Limb (tissue), 2 donors: ENCODE data around the gene LRRC32.
"Not testable (repeated sequence)": the region's sequence is repeated elsewhere in the genome, so short reads cannot be mapped to it uniquely, and the experiment has no call there.

Experiments used
- DNase-seq, 2 donors: peaks; one replicate each; pipeline ENCODE4 v3.0.0-alpha.2; 2016; ENCODE audit errors: extremely low spot score in 2 of 2

LRRC32 gene

GRCh38 chr11:76613901-76614300 lies 56.6 kb downstream of the LRRC32 start:
- no peak for DNase-seq

GRCh38 chr11:76612226-76612625 lies 58.3 kb downstream of the LRRC32 start:
- DNase-seq = no peak

DNA sequence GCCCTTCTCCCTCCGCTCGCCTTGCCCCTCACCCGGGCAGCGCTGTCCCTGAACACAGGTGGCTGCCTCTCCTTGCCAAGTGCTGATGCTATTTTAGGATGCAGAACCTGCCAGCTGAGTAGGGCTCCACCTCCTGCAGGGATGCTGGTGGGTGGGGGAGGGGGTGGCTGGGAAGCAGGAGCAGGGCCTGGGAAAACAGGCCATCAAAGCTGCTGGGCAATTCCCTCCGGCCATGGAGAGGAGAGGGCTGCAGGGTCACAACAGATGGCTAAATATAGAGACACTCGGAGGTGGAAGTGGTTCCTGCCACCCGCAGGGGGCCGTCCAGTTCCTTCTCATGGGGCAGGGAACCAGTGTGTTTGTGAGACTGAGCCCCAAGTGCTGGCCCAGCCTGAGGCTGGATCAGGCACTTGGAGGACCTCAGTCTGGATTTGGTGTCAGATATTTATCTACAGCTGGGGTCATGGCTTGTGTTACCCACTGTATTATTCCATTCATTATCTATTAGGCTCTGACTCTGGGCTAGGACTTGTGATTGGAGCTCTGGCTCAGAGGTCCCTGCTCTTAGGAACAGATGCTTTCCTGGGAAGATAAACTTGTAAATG lies 59.6 kb downstream of the LRRC32 start:
- DNase-seq = no peak

GRCh38 chr11:76610371-76610770 lies 60.2 kb downstream of the LRRC32 start:
- no peak for DNase-seq

DNA sequence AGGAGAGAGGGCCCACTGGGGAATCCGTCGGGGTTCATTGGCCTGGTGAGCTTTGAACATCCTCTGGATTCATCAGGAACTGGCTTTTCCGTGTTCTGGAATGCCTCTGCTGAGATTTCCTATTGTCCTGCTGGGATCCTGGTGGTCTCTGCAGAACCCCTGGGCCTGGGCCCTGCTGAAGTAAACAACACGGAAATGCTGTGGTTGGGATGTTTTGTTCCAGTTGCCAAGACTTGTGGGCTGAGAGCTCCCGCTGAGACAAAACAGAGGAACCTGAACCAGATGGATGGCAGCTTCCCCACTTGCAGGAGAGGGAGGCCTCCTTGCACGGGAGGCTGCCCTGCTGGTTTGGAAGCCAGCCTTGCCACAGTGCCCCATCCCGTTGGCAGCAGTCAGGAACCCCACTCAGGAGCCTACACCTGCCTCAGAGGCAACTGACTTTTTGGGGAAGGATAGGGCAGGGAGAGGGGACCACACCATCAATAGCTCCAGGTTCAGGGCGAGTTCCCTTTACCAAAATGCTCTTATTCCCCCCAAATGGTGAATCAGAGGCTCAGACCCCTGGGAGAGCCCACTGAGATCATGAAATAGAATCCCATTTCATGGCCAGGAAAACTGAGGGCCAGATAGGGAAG lies 60.7 kb downstream of the LRRC32 start:
- DNase-seq = no peak

- DNase-seq = not testable (repeated sequence)
These were observed 61.6 kb downstream of the LRRC32 start for GRCh38 chr11:76608879-76609460.

DNA sequence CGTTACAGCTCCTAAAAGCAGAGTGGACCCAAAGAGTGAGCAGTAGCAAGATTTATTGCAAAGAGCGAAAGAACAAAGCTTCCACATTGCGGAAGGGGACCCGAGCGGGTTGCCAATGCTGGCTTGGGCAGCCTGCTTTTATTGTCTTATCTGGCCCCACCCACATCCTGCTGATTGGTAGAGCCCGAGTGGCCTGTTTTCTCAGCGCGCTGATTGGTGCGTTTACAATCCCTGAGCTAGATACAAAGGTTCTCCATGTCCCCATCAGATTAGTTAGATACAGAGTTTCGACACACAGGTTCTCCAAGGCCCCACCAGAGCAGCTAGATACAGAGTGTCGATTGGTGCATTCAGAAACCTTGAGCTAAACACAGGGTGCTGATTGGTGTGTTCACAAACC lies 62.3 kb downstream of the LRRC32 start:
- not testable (repeated sequence) for DNase-seq
